Kidney (tissue), 14 donors: Measurements from ENCODE around the gene CCDC15. TPM values are rescaled to one million over a fixed set of nuclear protein-coding genes. Genes with fewer than 3 reads are reported as not detected.

Source experiments
- DNase-seq, 5 donors: peaks; one replicate each; pipeline ENCODE4 v3.0.0-alpha.2; 2013 to 2020
- FAIRE-seq: peaks from 2 replicates; lab custom pipeline; 2012; peaks lifted over from hg19 to GRCh38; lab: Jason Lieb, UNC
- H3K27ac ChIP-seq, 2 donors: one replicate each; pipeline ENCODE4 v1.7.0; 2013; ENCODE audit warnings: low read depth in 2 of 2, low read length in 2 of 2, inconsistent platforms in 1 of 2
- H3K27me3 ChIP-seq: one replicate; pipeline ENCODE4 v1.7.1; 2013; ENCODE audit warnings: low read length, inconsistent platforms; ENCODE audit not compliant: control insufficient read depth, insufficient read depth
- H3K36me3 ChIP-seq, 3 donors: one replicate each; pipeline versions ENCODE4 v1.7.0 to v1.7.1; 2013; ENCODE audit warnings: low read length in 3 of 3, control low read depth in 1 of 3, inconsistent platforms in 1 of 3; ENCODE audit not compliant: insufficient read depth in 3 of 3, control insufficient read depth in 2 of 3
- H3K4me1 ChIP-seq, 3 donors: one replicate each; pipeline versions ENCODE4 v1.7.0 to v1.7.1; 2013; ENCODE audit warnings: low read length in 3 of 3, inconsistent platforms in 1 of 3, low read depth in 1 of 3; ENCODE audit not compliant: control insufficient read depth in 2 of 3, insufficient read depth in 2 of 3
- H3K4me3 ChIP-seq, 3 donors: one replicate each; pipeline versions ENCODE4 v1.7.0 to v1.8.1; 2013; ENCODE audit warnings: low read length in 3 of 3, control low read depth in 1 of 3, inconsistent platforms in 1 of 3
- H3K9ac ChIP-seq, 3 donors: one replicate each; pipeline versions ENCODE4 v1.7.0 to v1.7.1; 2013; ENCODE audit warnings: low read length in 3 of 3, control low read depth in 1 of 3, inconsistent platforms in 1 of 3
- H3K9me3 ChIP-seq, 3 donors: one replicate each; pipeline versions ENCODE4 v1.7.0 to v1.7.1; 2013; ENCODE audit warnings: low read length in 3 of 3, control low read depth in 1 of 3, inconsistent platforms in 1 of 3; ENCODE audit not compliant: control insufficient read depth in 2 of 3, insufficient read depth in 1 of 3
- intact Hi-C: fragments of 100-400 bp; cut with DNase I; formaldehyde crosslinking; loops from one replicate; pipeline ENCODE4 v1.11.1; 2022
- polyA plus RNA-seq: library from polyadenylated mRNA; stranded (reverse); fragments of 350-450 nt; fragmentation: Illumina TruSeq; extraction: RNeasy Lipid Tissue Mini Kit (QIAGEN cat#74804); gene quantifications from one replicate; pipeline ENCODE4 v1.2.3, GENCODE V29; 2014; ENCODE audit warnings: low read depth, low replicate concordance; ENCODE audit not compliant: insufficient read depth
- total RNA-seq: library from RNA; stranded (reverse); fragmentation: NEBNext Ultra II Directional; extraction: Animal tissue kit (Norgen Biotek cat#: 25700); gene quantifications from one replicate; pipeline ENCODE4 v1.2.1, GENCODE V29; 2021
- TF ChIP-seq, protein P1 (sequence below): IDR thresholded peaks from 3 replicates; pipeline ENCODE4 v1.5.1; 2012; ENCODE audit warnings: mild to moderate bottlenecking, moderate library complexity, borderline replicate concordance; ENCODE audit not compliant: insufficient read depth; ENCODE audit errors: extremely low read depth
- donor health status: control.
- donor health status: control.
- donor health status: control.
- donor health status: control.
- donor health status: control.
- donor health status: DM: yes; HTN: yes; CAD: no.
- donor health status: Normal renal cell carcinoma (clear cell type).

Gene CCDC15
- total and polyA plus RNA-seq, 2 donors from 2014 or later = 0.22 to 1.5 TPM

DNA sequence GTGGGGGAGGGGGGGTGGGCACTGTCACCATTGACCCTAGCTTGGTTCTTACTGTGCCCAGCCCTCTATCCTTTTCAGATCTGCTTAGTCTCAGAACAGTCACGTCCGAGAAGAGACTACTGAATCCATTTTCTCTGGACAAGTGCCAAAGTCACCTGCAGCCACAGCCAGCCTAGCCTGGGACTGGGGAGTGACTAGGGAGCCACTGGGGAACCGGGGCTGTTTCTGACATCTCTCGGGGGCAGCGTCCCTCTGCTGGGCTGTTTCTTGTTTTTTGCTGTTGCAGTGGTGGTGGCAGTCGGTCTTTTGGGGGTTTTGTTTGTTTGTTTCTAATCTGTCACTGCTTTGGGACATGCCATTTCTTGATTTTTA, 117.8 kb downstream of the CCDC15 start:
- intact Hi-C loops = no loop called here
- no peak for FAIRE-seq
- Histone ChIP-seq H3K4me3 (no peak overlapping the region), H3K9me3 (no peaks in the 10 kb centered on the region), H3K27me3 (no peaks in the 10 kb centered on the region), H3K4me1 (no peaks in the 10 kb centered on the region), H3K9ac (no peak overlapping the region), H3K36me3 (no peaks in the 10 kb centered on the region), H3K27ac (no peak overlapping the region)
- TF ChIP-seq, protein P1, sequence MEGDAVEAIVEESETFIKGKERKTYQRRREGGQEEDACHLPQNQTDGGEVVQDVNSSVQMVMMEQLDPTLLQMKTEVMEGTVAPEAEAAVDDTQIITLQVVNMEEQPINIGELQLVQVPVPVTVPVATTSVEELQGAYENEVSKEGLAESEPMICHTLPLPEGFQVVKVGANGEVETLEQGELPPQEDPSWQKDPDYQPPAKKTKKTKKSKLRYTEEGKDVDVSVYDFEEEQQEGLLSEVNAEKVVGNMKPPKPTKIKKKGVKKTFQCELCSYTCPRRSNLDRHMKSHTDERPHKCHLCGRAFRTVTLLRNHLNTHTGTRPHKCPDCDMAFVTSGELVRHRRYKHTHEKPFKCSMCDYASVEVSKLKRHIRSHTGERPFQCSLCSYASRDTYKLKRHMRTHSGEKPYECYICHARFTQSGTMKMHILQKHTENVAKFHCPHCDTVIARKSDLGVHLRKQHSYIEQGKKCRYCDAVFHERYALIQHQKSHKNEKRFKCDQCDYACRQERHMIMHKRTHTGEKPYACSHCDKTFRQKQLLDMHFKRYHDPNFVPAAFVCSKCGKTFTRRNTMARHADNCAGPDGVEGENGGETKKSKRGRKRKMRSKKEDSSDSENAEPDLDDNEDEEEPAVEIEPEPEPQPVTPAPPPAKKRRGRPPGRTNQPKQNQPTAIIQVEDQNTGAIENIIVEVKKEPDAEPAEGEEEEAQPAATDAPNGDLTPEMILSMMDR = no peak
- no peak for DNase-seq

DNA sequence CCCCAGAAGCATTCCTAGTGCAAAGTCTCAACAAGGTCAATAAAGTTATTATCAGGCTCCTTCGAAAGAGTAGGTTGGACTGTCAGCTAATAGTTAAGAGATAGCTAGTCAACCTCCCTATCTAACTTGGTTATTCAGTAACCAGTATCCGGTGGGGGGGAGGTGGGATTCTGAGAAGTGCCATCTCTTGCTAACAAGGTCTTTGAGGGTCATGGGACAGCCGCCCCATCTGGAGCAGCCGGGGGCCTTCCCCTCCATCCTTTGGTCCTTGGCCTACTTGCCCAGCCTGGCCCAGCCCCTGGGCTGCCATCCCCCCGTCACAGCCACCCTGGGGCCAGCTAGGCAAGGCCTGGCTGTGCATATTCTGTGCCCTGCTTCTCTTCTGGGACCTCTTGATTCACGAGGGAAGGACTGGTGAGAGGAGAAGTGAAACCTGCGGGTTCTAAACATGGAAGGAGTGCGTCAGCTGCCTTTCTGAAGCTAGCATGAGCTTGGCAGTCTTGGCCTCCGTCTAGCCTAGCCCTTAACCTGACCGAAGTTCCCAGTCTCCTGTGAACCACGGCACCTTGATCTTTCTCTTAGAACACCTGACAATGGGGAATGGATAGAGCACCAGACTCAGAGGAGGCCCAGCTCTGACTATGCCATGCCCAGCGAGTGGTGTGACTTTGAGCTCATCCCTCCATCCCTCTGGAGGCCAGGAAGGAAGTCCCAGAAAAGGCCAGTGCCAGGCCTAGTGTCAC, 118.4 kb downstream of the CCDC15 start:
- TF ChIP-seq, protein P1 = no peak
- H3K27me3 ChIP-seq = no peaks in the 10 kb centered on the region
- intact Hi-C loops = no loop called here
- no peaks in the 10 kb centered on the region for H3K9me3 ChIP-seq
- H3K27ac ChIP-seq = no peak overlapping the region
- H3K36me3 ChIP-seq = no peaks in the 10 kb centered on the region
- no peak overlapping the region for H3K4me3 ChIP-seq
- H3K9ac ChIP-seq = no peak overlapping the region
- DNase-seq (no peak), FAIRE-seq (no peak)
- H3K4me1 ChIP-seq = no peaks in the 10 kb centered on the region

DNA sequence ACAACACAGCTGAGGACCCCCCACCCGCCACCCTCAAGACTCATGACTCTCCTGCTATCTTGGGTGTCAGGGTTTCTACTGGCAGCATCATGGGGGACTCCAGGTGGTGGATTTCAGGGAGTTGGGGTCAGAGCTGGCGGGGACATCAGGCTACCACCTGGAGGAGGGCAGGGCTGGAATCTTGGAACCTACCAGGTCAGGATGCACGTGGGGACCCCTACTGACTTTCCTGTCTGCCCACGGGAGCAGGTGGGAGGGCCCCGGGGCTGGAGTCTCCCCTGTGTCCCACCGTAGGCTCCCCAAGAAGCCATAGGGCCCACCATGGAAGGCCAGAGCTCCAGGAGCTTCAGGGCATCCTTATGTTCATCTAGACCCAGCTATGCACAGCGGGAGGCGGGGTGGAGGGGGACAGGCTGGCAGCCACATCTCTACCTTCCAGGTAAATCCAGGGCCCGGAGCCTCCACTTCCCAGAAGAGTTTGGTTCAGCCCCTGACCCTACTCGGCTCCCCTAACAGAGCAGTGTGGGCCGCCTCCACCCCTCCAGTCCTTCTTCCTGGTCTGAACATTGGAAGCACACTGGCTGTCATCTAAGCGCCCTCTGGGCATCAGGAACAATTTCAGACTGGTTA, 119.1 kb downstream of the CCDC15 start:
- Histone ChIP-seq H3K27ac (no peak overlapping the region), H3K4me3 (no peak overlapping the region), H3K4me1 (no peaks in the 10 kb centered on the region), H3K9ac (no peak overlapping the region), H3K36me3 (no peaks in the 10 kb centered on the region), H3K9me3 (no peaks in the 10 kb centered on the region), H3K27me3 (no peaks in the 10 kb centered on the region)
- no peak for FAIRE-seq
- intact Hi-C loops = no loop called here
- TF ChIP-seq, protein P1 = no peak
- DNase-seq = no peak
